SK-N-SH (cell line): ENCODE measurements around the gene AGRN. TPM values are rescaled to one million over a fixed set of nuclear protein-coding genes. Genes with fewer than 3 reads are reported as not detected.

ENCODE experiments used
- CTCF ChIA-PET: fragments of 300-600, 350-600 bp; formaldehyde crosslinking; extraction: SDS; loops from one replicate; lab custom pipeline; 2021; lab: Yijun Ruan, JAX
- POLR2A ChIA-PET: fragments of 350-600 bp; sonication (Branson Sonifier 250); formaldehyde crosslinking; extraction: SDS; loops from one replicate; lab custom pipeline; 2020; ENCODE audit warnings: antibody characterized with exemption, inconsistent platforms; lab: Yijun Ruan, JAX
- DNase-seq: peaks from one replicate; pipeline ENCODE4 v3.0.0; 2012
- H2AFZ ChIP-seq: fragments of 200-600 bp; sonication (generic); 2 replicates; pipeline ENCODE4 v1.8.1; 2016; ENCODE audit warnings: antibody characterized with exemption, mild to moderate bottlenecking, low read depth
- H3F3A ChIP-seq: fragments of 200-600 bp; sonication (generic); replicated peaks from 2 replicates; pipeline ENCODE3; 2016; ENCODE audit warnings: antibody characterized with exemption, mild to moderate bottlenecking; ENCODE audit not compliant: insufficient read depth
- H3K27ac ChIP-seq, 2 experiments: fragments of 200-500 bp in 1 of 2; fragments of 200-600 bp in 1 of 2; sonication (Bioruptor generic) in 1 of 2; sonication (generic), shearing (Covaris generic) in 1 of 2; 2 replicates each; pipeline versions ENCODE4 v1.5.1 to v1.6.1; 2014 to 2016; ENCODE audit warnings: low read depth in 2 of 2, inconsistent platforms in 1 of 2, low read length in 1 of 2, mild to moderate bottlenecking in 1 of 2, mixed read lengths in 1 of 2
- H3K27me3 ChIP-seq: fragments of 200-600 bp; sonication (generic), shearing (Covaris generic); 2 replicates; pipeline ENCODE4 v1.6.1; 2016; ENCODE audit warnings: mixed run types; ENCODE audit not compliant: insufficient read depth
- H3K36me3 ChIP-seq, 2 experiments: fragments of 200-500 bp in 1 of 2; fragments of 200-600 bp in 1 of 2; sonication (Bioruptor generic) in 1 of 2; sonication (generic) in 1 of 2; replicated peaks in 1 of 2; 2 replicates each; pipeline versions ENCODE3 to v1.5.1; 2014 to 2016; ENCODE audit warnings: low read length in 1 of 2, mild to moderate bottlenecking in 1 of 2; ENCODE audit not compliant: insufficient read depth in 2 of 2, control insufficient read depth in 1 of 2
- H3K4me1 ChIP-seq, 2 experiments: fragments of 200-500 bp in 1 of 2; fragments of 200-600 bp in 1 of 2; sonication (Bioruptor generic) in 1 of 2; sonication (generic), shearing (Covaris generic) in 1 of 2; 2 replicates each; pipeline versions ENCODE4 v1.5.1 to v1.6.1; 2014 to 2016; ENCODE audit warnings: low read depth in 1 of 2, low read length in 1 of 2, mixed run types in 1 of 2; ENCODE audit not compliant: insufficient read depth in 2 of 2, control insufficient read depth in 1 of 2
- H3K4me2 ChIP-seq: fragments of 200-600 bp; sonication (generic), shearing (Covaris generic); 2 replicates; pipeline ENCODE4 v1.6.1; 2017; ENCODE audit warnings: mixed run types
- H3K4me3 ChIP-seq, 2 experiments: fragments of 200-500 bp in 1 of 2; fragments of 200-600 bp in 1 of 2; sonication (Bioruptor generic) in 1 of 2; sonication (generic), shearing (Covaris generic) in 1 of 2; 2 replicates each; pipeline versions ENCODE4 v1.5.1 to v1.8.1; 2014 to 2016; ENCODE audit warnings: low read depth in 2 of 2, inconsistent platforms in 1 of 2, low read length in 1 of 2, mild to moderate bottlenecking in 1 of 2, mixed read lengths in 1 of 2, moderate library complexity in 1 of 2
- H3K79me2 ChIP-seq: fragments of 200-600 bp; sonication (generic); 2 replicates; pipeline ENCODE4 v1.8.1; 2017; ENCODE audit warnings: mild to moderate bottlenecking; ENCODE audit not compliant: insufficient read depth
- H3K9ac ChIP-seq: fragments of 200-600 bp; sonication (generic); 2 replicates; pipeline ENCODE4 v1.6.1; 2017; ENCODE audit warnings: mixed run types
- H3K9me2 ChIP-seq: fragments of 200-600 bp; sonication (generic); 2 replicates; pipeline ENCODE4 v1.6.1; 2017; ENCODE audit warnings: mixed run types
- H3K9me3 ChIP-seq: fragments of 200-600 bp; sonication (generic); 2 replicates; pipeline ENCODE4 v1.6.1; 2017; ENCODE audit warnings: mixed run types, mild to moderate bottlenecking, moderate library complexity
- H4K20me1 ChIP-seq: fragments of 200-600 bp; sonication (generic); 2 replicates; pipeline ENCODE4 v1.6.1; 2017; ENCODE audit warnings: mild to moderate bottlenecking, mixed run types; ENCODE audit not compliant: insufficient read depth
- CHD2 ChIP-seq: fragments of 150-350 bp; IDR thresholded peaks from 2 replicates; pipeline ENCODE4 v1.6.1; 2018; ENCODE audit warnings: low read length; ENCODE audit not compliant: partially characterized antibody
- EP300 ChIP-seq, 2 experiments: IDR thresholded peaks; 2 replicates each; pipeline versions ENCODE4 v1.4.0 to v1.6.1; 2012; ENCODE audit warnings: borderline replicate concordance in 1 of 2, low read depth in 1 of 2, low read length in 1 of 2
- FOXJ3 ChIP-seq: sonication (generic); formaldehyde crosslinking; IDR thresholded peaks from 2 replicates; pipeline ENCODE4 v1.5.1; 2020; ENCODE audit warnings: mild to moderate bottlenecking, missing genetic modification reagents
- FOXM1 ChIP-seq: IDR thresholded peaks from 2 replicates; pipeline ENCODE4 v1.4.0; 2012; ENCODE audit warnings: low read depth, mild to moderate bottlenecking
- GATA2 ChIP-seq: sonication (generic); formaldehyde crosslinking; IDR thresholded peaks from 2 replicates; pipeline ENCODE4 v1.5.0; 2020; ENCODE audit warnings: mild to moderate bottlenecking, missing genetic modification reagents
- MAX ChIP-seq: IDR thresholded peaks from 2 replicates; pipeline ENCODE4 v1.4.0; 2012; ENCODE audit warnings: low read depth
- MEF2A ChIP-seq: IDR thresholded peaks from 2 replicates; pipeline ENCODE4 v1.4.0; 2012; ENCODE audit warnings: low read depth, borderline replicate concordance
- MXI1 ChIP-seq: IDR thresholded peaks from 2 replicates; pipeline ENCODE4 v1.6.1; 2012; ENCODE audit warnings: mild to moderate bottlenecking, low read depth, low read length, improper control_type of control experiment
- NFIC ChIP-seq: IDR thresholded peaks from 2 replicates; pipeline ENCODE4 v1.4.0; 2012; ENCODE audit warnings: borderline replicate concordance
- POLR2AphosphoS5 ChIP-seq: IDR thresholded peaks from 2 replicates; pipeline ENCODE4 v1.6.1; 2012; ENCODE audit warnings: low read depth, low read length
- RAD21 ChIP-seq: IDR thresholded peaks from 2 replicates; pipeline ENCODE4 v1.6.1; 2012; ENCODE audit warnings: mild to moderate bottlenecking, low read length
- RCOR1 ChIP-seq: fragments of 150-350 bp; IDR thresholded peaks from 2 replicates; pipeline ENCODE4 v1.6.1; 2017; ENCODE audit warnings: antibody characterized with exemption, low read length
- REST ChIP-seq: IDR thresholded peaks from 2 replicates; pipeline ENCODE4 v1.6.1; 2012; ENCODE audit warnings: mild to moderate bottlenecking, low read depth, low read length, moderate library complexity
- RFX5 ChIP-seq: IDR thresholded peaks from 2 replicates; pipeline ENCODE4 v1.6.1; 2012; ENCODE audit warnings: mild to moderate bottlenecking, improper control_type of control experiment, low read length
- RXRA ChIP-seq: IDR thresholded peaks from 2 replicates; pipeline ENCODE4 v1.4.0; 2012; ENCODE audit warnings: low read depth, mild to moderate bottlenecking, borderline replicate concordance
- TCF12 ChIP-seq: IDR thresholded peaks from 2 replicates; pipeline ENCODE4 v1.4.0; 2012
- TEAD4 ChIP-seq: IDR thresholded peaks from 2 replicates; pipeline ENCODE4 v1.4.0; 2012; ENCODE audit warnings: mild to moderate bottlenecking, borderline replicate concordance; ENCODE audit not compliant: insufficient read depth
- USF2 ChIP-seq: fragments of 150-350 bp; IDR thresholded peaks from 2 replicates; pipeline ENCODE4 v1.6.1; 2017; ENCODE audit warnings: antibody characterized with exemption, low read length, low read depth, borderline replicate concordance
- WGBS: methylation state at CpG from one replicate; pipeline ENCODE4 v1.1.6; 2017; ENCODE audit warnings: low lambda C conversion rate; 5-methylcytosine and 5-hydroxymethylcytosine counted together
- polyA plus RNA-seq, 3 experiments: library from polyadenylated mRNA; depleted of rRNA; stranded (reverse); fragments of >200 nt; gene quantifications; 2 replicates each; pipeline ENCODE4 v1.2.3, GENCODE V29; 2012
- TF ChIP-seq, protein P1 (sequence below): IDR thresholded peaks from 2 replicates; pipeline ENCODE4 v1.4.0; 2012; ENCODE audit warnings: low read depth, borderline replicate concordance

Gene AGRN
- polyA plus RNA-seq, 1 of the 3 experiments (the other 2 are of a cell fraction) = 31.6 TPM

DNA sequence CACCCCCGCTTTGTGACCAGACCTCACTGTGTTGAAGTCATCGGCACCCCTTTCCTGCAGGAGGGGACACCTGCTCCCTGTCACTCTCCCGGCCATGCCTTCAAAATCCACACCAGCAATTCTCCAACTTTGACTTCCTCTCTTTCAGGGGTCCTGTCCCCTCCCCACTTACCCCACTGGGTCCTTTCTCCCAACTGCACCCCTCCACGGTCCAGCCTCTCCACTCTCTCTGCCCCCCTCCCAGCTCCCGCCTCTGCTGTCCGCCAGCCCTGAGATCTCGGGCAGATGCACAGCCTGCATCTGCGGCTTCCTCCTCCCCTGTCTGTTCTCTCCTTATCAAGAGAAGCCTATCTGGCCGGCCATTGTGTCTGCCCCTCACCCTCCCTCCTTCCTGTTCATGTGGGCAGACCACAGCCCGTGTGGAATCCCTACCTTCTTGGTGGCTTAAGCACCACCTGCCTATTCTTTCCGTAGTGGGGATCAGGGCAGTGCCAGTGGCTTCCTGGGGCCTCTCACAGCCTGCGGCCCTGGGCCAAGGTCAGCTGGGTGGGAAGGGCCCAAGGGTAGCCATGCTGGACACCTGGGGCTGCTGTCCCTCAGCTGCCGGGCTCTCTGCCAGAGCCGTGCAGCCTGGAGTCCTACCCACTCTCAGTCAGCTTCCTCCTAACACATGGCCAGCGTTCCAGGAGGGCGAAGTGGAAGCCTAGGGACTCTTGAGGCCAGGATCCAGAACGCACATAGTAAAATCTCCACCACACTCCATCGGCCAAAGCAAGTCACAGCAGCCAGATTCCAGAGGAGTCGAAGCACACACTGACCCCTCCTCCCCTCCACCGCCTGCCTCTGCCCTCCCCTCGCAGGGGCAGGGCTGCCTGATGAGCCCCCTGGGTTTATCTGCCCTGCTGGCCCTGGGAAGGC lies 14.9 kb upstream of the AGRN start:
- H3K4me3 ChIP-seq = peak overlapping the region in 1 of 2 experiments; percentile 18; a peak in 1 of 4 replicates
- TF ChIP-seq EP300 (IDR thresholded peaks at IDR 0.05; ENCODE audit: borderline replicate concordance in 1 of 2, low read depth in 1 of 2, low read length in 1 of 2) (peak in 1 of 2 experiments; percentile 25; a peak in 1 of 4 replicates), GATA2 (CRISPR knock-in tag) (peak; percentile 90), MXI1 (peak; percentile 85), POLR2AphosphoS5 (no peak), CHD2 (no peak), MAX (peak; percentile 54; the same call in 1 of the 2 replicates), NFIC (peak; percentile 42), FOXJ3 (CRISPR knock-in tag) (peak; percentile 74; the same call in 1 of the 2 replicates), FOXM1 (no peak), TCF12 (0 out of 2 replicates have a peak, but pooled peaks have one; percentile 12), TEAD4 (no peak)
- H3K79me2 ChIP-seq = no peaks in the 10 kb centered on the region
- no peak overlapping the region for H2AFZ ChIP-seq
- ChIA-PET CTCF (interaction anchor here (1.0 to 5.8 kb wide), 10 partner anchors 10 to 100 kb away, joined by 3 to 44 read pairs (median 5); partner anchors contain the start of genes ISG15 and NOC2L), POLR2A (interaction anchor here (0.7 to 1.6 kb wide), 6 partner anchors 9 to 170 kb away, joined by 3 to 5 read pairs (median 3); no protein-coding TSS in a partner anchor)
- H3K9me2 ChIP-seq = no peaks in the 10 kb centered on the region
- H3K27ac ChIP-seq = peak overlapping the region in 1 of 2 experiments; percentile 98; a peak in 2 of 4 replicates
- DNase-seq = peak; percentile 90
- no peaks in the 10 kb centered on the region for H3K9me3 ChIP-seq
- H4K20me1 ChIP-seq = no peaks in the 10 kb centered on the region
- 31% methylated on average over 16 of the region's 21 CpGs for WGBS
- H3K4me2 ChIP-seq = peak overlapping the region; percentile 4; the same call in 1 of the 2 replicates
- no peaks in the 10 kb centered on the region for H3F3A ChIP-seq
- peaks cover 7% of the 10 kb centered on the region; the same call in 1 of the 2 replicates for H3K27me3 ChIP-seq
- peaks cover 0 to 43% of the 10 kb centered on the region in 2 experiments; a peak in 1 of 4 replicates for H3K4me1 ChIP-seq
- H3K36me3 ChIP-seq = no peaks in the 10 kb centered on the region
- no peak overlapping the region for H3K9ac ChIP-seq

- H3K79me2 ChIP-seq = no peaks in the 10 kb centered on the region
- no peak overlapping the region for H3K4me2 ChIP-seq
- no peak overlapping the region for H3K9ac ChIP-seq
- H2AFZ ChIP-seq = no peak overlapping the region
- H3K9me2 ChIP-seq = no peaks in the 10 kb centered on the region
- no peaks in the 10 kb centered on the region for H3K36me3 ChIP-seq
- CTCF ChIA-PET = interaction anchor here (1.0 to 5.8 kb wide), 9 partner anchors 9 to 59 kb away, joined by 3 to 44 read pairs (median 10); partner anchors contain the start of gene ISG15
- peaks cover 6% of the 10 kb centered on the region; the same call in 1 of the 2 replicates for H3K27me3 ChIP-seq
- no peaks in the 10 kb centered on the region for H3K9me3 ChIP-seq
- H3K4me3 ChIP-seq = no peak overlapping the region
- H3F3A ChIP-seq = no peaks in the 10 kb centered on the region
- WGBS = 76% methylated on average over 5 of the region's 23 CpGs
- POLR2A ChIA-PET = interaction anchor here (1.1 to 1.6 kb wide), 3 partner anchors 12 to 54 kb away, joined by 3 to 5 read pairs (median 3); no protein-coding TSS in a partner anchor
- peak overlapping the region in 1 of 2 experiments; percentile 98; a peak in 2 of 4 replicates for H3K27ac ChIP-seq
- no peaks in the 10 kb centered on the region for H4K20me1 ChIP-seq
- peaks cover 0 to 39% of the 10 kb centered on the region in 2 experiments; a peak in 1 of 4 replicates for H3K4me1 ChIP-seq
- no peak for DNase-seq
- TF ChIP-seq, protein P1, sequence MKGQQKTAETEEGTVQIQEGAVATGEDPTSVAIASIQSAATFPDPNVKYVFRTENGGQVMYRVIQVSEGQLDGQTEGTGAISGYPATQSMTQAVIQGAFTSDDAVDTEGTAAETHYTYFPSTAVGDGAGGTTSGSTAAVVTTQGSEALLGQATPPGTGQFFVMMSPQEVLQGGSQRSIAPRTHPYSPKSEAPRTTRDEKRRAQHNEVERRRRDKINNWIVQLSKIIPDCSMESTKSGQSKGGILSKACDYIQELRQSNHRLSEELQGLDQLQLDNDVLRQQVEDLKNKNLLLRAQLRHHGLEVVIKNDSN = no peak
- TF ChIP-seq USF2 (no peak), RFX5 (no peak), REST (no peak), RXRA (no peak), MEF2A (no peak), RCOR1 (no peak), GATA2 (CRISPR knock-in tag) (no peak), RAD21 (no peak), MAX (no peak)
These were observed 14.1 kb upstream of the AGRN start for GRCh38 chr1:1005774-1006304.
